KMS-11 (cell line): Measurements from ENCODE around the gene CAMKMT.

Experiments
- H2AFZ ChIP-seq: fragments of 200-600 bp; sonication (generic); 2 replicates; pipeline ENCODE4 v1.6.1; 2016; ENCODE audit warnings: antibody characterized with exemption, mixed run types, low read depth
- H3K27ac ChIP-seq: fragments of 200-600 bp; sonication (generic); 2 replicates; pipeline ENCODE4 v1.6.1; 2016; ENCODE audit warnings: mild to moderate bottlenecking, mixed run types
- H3K27me3 ChIP-seq: fragments of 200-600 bp; sonication (generic); 2 replicates; pipeline ENCODE4 v1.6.1; 2017; ENCODE audit warnings: mild to moderate bottlenecking, low read depth, mixed run types, moderate library complexity; ENCODE audit not compliant: insufficient read depth
- H3K36me3 ChIP-seq: fragments of 200-600 bp; sonication (generic); 2 replicates; pipeline ENCODE4 v1.6.1; 2017; ENCODE audit warnings: mild to moderate bottlenecking, mixed run types; ENCODE audit not compliant: insufficient read depth
- H3K4me1 ChIP-seq: fragments of 200-600 bp; sonication (generic); 2 replicates; pipeline ENCODE4 v1.6.1; 2016; ENCODE audit warnings: mild to moderate bottlenecking, low read depth, mixed run types; ENCODE audit not compliant: poor library complexity, severe bottlenecking
- H3K4me2 ChIP-seq: fragments of 200-600 bp; sonication (generic); 2 replicates; pipeline ENCODE4 v1.7.0; 2016; ENCODE audit warnings: mild to moderate bottlenecking, mixed run types
- H3K4me3 ChIP-seq: fragments of 200-600 bp; sonication (generic); IDR thresholded peaks from 2 replicates; pipeline ENCODE4 v1.6.1; 2017; ENCODE audit warnings: low read depth, low read length, mixed read lengths; ENCODE audit not compliant: insufficient read depth
- H3K79me2 ChIP-seq: fragments of 200-600 bp; sonication (generic); 2 replicates; pipeline ENCODE4 v1.6.1; 2016; ENCODE audit warnings: low read depth, mixed run types; ENCODE audit not compliant: insufficient read depth
- H3K9ac ChIP-seq: fragments of 200-600 bp; sonication (generic); 2 replicates; pipeline ENCODE4 v1.6.1; 2016; ENCODE audit warnings: mild to moderate bottlenecking, mixed run types
- H4K20me1 ChIP-seq: fragments of 200-600 bp; sonication (generic); 2 replicates; pipeline ENCODE4 v1.6.1; 2016; ENCODE audit warnings: mild to moderate bottlenecking, mixed run types; ENCODE audit not compliant: insufficient read depth
- CTCF ChIP-seq: fragments of 200-600 bp; sonication (generic); conservative IDR thresholded peaks from 2 replicates; pipeline ENCODE4 v1.6.1; 2017; ENCODE audit warnings: low read depth, mild to moderate bottlenecking, antibody characterized with exemption, low read length, moderate library complexity, mixed read lengths

CAMKMT gene

GRCh38 chr2:44786817-44787214 is 425.1 kb downstream of the CAMKMT start:
- Histone ChIP-seq H2AFZ (no peak overlapping the region), H3K4me2 (no peak overlapping the region), H3K79me2 (no peaks in the 10 kb centered on the region), H3K27ac (no peak overlapping the region), H3K36me3 (no peaks in the 10 kb centered on the region), H3K4me3 (no peak overlapping the region), H4K20me1 (no peaks in the 10 kb centered on the region), H3K9ac (no peak overlapping the region), H3K27me3 (no peaks in the 10 kb centered on the region), H3K4me1 (no peaks in the 10 kb centered on the region)
- no peak for TF ChIP-seq CTCF

DNA sequence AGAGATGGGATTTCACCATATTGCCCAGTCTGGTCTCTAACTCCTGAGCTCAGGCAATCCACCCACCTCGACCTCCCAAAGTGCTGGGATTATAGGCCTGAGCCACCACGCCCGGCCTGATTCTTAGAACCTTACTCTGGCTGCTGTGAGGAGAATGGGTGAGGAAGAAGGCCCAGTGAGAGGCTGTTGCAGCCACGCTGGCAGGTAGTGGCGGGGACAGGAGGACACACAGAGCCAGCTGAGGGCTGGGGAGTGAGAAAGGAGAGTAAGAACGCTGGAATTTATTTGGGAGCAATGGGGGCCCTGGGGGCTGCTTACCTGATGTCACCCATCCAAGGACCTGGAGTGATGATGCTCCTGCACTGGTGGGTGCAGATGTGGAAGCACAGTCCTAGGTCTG is 425.9 kb downstream of the CAMKMT start:
- Histone ChIP-seq H3K36me3 (no peaks in the 10 kb centered on the region), H3K4me1 (no peaks in the 10 kb centered on the region), H3K27me3 (no peaks in the 10 kb centered on the region), H2AFZ (no peak overlapping the region), H4K20me1 (no peaks in the 10 kb centered on the region), H3K4me2 (no peak overlapping the region), H3K79me2 (no peaks in the 10 kb centered on the region), H3K9ac (no peak overlapping the region), H3K4me3 (no peak overlapping the region), H3K27ac (no peak overlapping the region)
- TF ChIP-seq CTCF = no peak

DNA sequence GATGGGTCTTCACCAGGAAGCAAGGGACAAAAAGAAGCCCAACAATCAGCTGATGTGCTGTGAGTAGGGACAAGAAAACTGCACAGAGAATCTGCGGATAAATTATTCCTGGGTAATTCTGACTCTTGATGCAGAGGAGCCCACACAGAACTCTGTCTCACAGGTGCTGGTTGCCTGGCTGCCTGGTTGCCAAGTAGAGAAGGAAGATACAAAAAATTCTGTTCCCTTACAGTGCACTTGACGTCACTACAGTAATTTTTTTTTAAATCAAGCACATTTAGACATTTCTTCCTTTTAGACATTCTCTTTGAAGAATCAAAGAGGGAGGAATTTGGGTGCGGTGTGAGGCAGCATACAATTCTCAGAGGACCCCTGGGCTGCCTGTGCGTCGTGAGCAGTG is 427.7 kb downstream of the CAMKMT start:
- H3K36me3 ChIP-seq = no peaks in the 10 kb centered on the region
- no peak overlapping the region for H3K9ac ChIP-seq
- H3K4me2 ChIP-seq = no peak overlapping the region
- H2AFZ ChIP-seq = no peak overlapping the region
- H3K27ac ChIP-seq = no peak overlapping the region
- no peak for TF ChIP-seq CTCF
- no peak overlapping the region for H3K4me3 ChIP-seq
- no peaks in the 10 kb centered on the region for H3K27me3 ChIP-seq
- no peaks in the 10 kb centered on the region for H3K79me2 ChIP-seq
- no peaks in the 10 kb centered on the region for H3K4me1 ChIP-seq
- no peaks in the 10 kb centered on the region for H4K20me1 ChIP-seq

DNA sequence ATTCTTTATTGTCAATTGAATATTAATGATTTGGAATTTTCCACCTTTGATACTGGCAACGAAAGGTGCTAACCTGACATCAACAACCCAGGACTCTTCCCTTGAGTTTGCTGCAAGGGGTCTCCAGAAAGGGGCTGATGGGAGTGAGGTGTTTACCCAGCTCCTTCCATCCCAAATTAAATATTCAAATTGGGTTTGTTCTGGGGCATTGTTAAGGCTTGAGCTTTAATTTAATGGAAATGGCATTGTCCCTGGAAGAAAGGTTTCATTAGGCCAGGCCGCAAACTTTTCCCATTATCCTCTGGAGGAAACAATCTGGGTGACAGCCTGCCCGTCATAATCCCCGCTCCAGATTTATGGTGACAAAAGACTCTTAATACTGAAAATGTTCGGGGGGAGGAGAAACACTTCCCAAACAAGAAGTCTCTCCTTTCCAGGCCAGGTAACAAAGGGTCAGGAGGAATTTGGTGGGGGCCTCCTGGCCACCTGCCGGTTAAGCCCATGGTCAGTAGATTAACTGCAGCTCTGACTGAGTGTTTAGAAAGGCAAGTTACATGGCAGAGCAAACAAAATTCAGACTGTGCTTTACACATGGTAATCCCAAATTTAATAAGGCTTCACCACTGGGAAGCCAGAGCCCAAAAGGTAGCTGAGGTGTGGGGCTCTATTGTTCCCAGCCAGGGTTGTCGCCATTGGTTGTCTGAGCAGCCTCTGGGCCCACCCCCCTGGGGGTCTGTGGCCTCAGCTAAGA is 428.4 kb downstream of the CAMKMT start:
- Histone ChIP-seq H3K4me1 (no peaks in the 10 kb centered on the region), H3K9ac (no peak overlapping the region), H3K27ac (no peak overlapping the region), H3K79me2 (no peaks in the 10 kb centered on the region), H3K4me3 (no peak overlapping the region), H2AFZ (no peak overlapping the region), H4K20me1 (no peaks in the 10 kb centered on the region), H3K36me3 (no peaks in the 10 kb centered on the region), H3K27me3 (no peaks in the 10 kb centered on the region), H3K4me2 (no peak overlapping the region)
- no peak for TF ChIP-seq CTCF
